IPS DF 19.7 (cell line): Measurements from ENCODE around the gene MASP2.
"Not testable (repeated sequence)": the region's sequence is repeated elsewhere in the genome, so short reads cannot be mapped to it uniquely, and the experiment has no call there.

Experiments
- DNase-seq: peaks from one replicate; pipeline ENCODE4 v3.0.0-alpha.2; 2013; ENCODE audit warnings: low read depth, low spot score

Gene MASP2

DNA sequence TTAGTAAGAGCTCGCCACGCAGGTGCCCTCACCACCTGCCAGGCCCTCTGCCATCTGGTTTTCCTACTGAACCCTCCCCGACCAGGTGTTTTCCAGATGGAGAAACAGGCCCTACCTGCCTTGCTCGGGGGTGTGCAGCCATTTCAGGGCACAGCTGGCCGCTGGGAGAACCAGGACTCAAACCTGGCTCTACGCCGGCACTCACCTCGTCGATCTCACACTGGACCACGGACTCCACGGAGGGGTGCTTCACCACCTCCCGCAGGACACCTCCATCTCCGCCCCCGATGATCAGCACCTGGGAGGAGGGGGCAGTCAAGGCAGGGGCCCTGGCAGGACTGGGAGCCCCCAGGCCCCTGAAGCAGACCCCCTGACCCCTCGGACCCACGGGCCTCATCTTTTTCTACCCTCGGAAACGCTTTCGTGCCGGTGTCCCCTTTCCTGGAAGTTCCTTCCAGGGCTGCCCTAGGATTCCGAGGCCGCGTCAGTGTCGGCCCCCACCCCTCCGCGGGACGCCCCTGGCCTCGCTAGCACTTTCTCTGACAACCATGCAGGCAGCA is 11.6 kb upstream of the MASP2 start:
- DNase-seq = no peak

DNA sequence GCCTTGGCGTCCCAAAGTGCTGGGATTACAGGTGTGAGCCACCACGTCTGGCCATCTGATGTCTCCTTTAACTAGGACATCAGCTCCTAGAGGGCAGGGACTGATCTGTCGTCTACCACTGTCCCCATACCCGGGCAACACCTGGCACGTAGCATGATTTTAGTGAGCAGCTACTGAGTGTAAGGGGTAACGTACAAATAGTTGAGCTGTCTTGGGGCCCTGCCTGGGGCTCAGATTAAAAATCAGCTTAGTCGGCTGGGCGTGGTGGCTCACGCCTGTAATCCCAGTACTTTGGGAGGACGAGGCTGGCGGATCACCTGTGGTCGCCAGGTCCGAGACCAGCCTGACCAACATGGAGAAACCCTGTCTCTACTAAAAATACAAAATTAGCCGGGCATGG is 11.0 kb upstream of the MASP2 start:
- no peak for DNase-seq

DNA sequence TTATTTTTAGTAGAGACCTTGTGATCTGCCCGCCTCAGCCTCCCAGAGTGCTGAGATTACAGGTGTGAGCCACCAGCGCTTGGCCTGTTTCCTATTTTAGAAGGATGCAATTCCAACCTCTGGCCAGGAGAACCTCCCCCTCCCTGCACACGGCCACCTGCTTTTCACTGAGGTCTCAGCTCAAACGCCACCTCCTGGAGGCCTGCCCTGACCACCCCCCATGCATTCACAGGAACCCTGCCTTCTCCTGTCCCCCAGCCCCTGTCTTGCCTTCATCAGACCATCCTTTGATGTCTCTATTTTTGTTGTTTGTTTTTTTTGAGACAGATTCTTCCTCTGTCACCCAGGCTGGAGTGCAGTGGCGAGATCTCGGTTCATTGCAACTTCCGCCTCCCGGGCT is 10.4 kb upstream of the MASP2 start:
- DNase-seq = no peak

DNA sequence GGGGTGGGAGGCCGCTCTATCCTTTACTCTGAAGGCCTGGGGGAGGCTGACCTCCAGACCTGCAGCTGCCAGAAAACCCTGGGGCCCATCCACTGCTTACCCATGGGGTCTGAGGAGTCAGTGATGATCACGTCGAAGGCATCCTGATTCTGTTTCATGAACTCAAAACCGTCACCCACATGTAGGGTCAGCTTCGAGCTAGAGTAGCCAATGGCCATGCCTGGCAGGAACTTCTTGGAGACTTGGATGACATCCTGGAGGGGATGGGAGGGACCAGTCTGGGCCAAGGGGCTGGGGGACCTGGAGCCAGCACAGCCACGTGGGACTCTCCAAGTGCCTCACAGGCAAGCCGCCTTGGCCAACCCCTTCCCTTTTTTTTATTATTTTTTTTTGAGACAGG is 9.5 kb upstream of the MASP2 start:
- DNase-seq = no peak

DNA sequence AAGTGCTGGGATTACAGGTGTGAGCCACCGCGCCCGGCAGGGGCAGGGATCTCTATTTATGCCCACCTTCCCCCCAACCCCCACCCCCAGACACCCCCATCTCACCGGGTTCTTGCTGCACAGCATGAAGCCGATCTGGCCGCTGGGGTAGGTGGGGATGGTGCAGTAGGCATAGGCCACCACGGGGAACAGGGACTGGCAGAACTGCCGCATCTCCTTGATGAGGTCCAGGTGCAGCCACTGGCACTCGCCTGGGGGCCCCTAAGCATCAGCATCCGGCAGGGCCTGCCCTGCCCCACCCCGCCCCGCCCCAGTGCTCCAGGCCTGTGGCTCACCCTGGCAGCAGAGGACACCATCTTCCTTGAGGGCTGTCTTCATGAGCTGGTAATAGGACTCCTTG is 8.6 kb upstream of the MASP2 start:
- DNase-seq = no peak

DNA sequence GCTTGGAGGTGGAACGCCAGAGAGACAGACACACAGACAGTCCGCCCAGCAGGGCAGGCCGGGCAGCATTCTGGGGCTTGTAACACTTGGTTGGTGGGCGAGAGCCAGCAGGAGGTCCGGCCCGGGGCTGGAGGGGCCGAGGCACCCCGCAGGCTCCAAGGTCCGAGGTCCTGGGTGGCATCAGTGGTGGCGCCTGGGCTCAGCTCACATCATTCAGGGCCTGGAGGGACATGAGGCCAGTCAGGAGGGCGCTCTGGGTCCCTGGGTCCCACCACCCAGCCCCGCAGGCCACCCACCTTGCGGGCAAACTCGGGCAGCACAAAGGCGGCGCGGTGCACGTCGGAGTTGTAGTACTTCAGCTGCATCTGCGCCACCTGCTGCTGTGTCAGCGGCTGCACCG is 7.6 kb upstream of the MASP2 start:
- DNase-seq = no peak

DNA sequence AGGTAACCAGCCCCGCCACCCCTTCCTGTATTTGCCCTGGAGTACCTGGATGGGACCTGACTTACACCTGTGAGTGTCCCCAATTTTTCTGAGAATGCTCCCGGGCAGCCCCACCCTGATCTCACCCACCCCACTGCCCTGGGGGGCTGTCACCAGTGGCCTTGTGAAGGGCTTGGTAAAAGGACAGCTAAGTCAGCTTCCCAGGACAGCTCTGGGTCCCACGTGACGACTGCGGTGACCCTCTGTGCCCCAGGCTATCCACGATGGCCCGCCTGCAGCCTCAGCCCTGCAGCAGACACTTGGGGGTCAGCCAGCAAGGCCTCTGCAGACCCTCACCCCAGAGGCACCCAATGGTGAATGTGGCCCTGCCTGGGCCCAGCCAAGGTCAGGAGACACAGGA is 7.1 kb upstream of the MASP2 start:
- DNase-seq = no peak

DNA sequence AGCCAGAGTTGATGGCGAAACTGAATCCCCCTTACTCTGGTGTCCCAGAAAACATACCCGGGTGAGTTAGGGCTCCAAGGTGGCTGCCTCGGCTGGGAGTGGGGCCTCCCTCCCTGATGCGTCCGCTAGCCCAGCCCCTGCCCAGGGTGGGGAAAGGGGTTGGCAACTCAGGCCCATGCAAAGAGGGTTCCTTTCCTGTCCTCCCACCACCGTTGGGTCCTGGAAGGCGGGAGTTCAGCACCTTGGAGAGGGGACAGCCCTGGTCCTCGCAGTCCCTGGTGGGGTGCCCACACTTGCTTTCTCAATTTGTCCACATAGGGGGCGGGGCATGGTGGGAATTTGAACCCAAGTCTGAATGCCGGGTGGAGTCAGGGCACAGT is 6.7 kb upstream of the MASP2 start:
- no peak for DNase-seq

DNA sequence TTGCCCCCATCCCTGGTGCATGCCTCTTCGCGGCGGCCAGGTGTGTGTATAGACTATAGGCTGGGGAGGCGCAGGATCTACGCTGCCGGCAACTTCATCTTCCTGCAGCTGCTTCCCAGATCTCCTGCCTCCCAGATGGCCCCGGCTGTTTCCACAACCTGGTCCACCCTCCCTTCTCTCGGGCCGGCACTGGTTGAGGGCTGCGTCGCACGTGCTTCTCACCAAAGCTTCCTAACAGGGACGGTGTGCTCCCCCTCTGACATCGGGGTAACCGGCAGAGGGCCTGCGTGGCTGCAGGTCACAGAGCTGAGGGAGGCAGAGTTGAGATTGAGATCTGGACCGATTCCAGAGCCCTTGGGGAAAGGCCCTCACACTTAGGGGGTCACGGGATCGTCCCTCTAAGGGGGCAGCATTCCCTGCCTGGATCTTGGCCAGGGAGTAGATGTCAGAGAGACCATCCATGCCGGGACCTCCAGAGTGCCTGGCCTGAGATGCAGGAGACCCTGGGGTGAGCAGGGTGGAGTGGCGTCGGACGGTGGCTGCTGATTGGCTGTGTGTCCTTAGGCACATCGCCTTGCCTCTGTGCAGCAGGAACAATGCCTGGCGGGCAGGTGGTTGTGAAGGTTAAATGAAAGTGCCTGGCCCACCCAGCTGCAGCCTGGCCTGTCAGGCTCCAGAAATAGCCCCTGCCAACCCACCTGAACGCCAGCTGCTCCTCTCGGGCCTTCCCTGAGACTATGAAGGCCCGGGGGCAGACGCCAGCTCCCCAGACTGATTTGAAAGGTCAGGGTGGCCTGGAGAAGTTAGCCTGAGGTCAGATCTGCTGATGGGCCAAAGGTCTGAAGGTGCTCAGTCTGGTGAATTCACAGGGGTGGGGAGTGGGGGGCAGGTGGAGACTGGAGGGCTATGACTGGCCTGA is 6.1 kb upstream of the MASP2 start:
- no peak for DNase-seq

DNA sequence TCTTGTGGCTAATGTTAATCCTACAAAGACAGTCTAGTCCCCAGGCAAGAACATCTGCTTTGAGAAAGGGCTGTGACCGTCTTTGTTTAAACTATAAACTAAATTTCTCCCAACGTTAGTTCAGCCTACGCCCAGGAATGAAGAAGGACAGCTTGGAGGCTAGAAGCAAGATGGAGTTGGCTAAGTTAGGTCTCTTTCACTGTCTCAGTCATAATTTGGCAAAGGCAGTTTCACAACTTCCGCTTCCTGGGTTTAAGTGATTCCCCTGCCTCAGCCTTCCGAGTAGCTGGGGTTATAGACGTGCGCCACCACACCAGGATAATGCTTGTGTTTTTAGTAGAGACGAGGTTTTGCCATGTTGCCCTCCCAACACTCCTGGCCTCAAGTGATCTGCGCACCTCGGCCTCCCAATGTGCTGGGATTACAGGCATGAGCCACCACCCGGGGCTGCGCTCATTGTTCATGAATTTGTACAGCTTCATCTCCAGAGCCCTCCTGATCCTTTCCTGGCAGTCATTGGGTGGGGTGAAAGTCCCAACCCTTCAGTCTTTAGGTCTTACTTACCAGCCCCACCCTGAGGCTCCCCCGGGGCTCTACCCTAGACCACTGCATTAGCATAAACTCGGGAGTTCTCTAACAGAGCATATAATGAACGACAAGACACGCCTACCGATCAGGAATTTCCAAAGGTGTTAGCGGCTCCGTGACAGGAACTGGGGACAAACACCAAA is 4.9 kb upstream of the MASP2 start:
- no peak for DNase-seq

DNA sequence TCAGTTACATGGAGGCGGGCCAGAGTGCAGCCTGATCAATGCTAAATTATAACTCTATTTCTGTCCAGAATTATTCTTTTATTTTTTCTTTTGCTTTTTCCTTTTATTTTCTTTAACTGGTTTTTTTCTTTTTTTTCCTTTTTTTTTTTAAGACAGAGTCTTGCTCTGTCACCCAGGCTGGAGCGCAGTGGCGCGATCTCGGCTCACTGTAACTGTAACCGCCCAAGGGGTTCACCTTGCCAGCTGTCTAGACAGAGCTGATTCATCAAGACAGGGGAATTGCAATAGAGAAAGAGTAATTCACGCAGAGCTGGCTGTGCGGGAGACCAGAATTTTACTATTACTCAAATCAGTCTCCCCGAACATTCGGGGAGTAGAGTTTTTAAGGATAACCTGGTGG is 4.1 kb upstream of the MASP2 start:
- not testable (repeated sequence) for DNase-seq

DNA sequence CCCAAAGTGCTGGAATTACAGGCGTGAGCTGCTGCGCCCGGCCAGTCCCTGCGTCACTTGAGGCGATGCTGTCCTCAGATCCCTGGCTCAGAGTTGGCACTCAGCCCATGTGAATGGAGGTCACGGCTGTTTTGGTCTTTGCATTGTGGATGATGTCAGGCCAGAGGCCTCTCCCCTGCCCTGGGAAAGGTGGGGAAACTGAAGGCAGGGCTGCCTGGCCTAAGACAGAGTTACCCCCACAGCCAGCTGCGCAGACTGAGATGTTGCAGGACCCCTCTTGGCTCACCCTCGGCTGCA is 821 bp downstream of the MASP2 start:
- DNase-seq = no peak

DNA sequence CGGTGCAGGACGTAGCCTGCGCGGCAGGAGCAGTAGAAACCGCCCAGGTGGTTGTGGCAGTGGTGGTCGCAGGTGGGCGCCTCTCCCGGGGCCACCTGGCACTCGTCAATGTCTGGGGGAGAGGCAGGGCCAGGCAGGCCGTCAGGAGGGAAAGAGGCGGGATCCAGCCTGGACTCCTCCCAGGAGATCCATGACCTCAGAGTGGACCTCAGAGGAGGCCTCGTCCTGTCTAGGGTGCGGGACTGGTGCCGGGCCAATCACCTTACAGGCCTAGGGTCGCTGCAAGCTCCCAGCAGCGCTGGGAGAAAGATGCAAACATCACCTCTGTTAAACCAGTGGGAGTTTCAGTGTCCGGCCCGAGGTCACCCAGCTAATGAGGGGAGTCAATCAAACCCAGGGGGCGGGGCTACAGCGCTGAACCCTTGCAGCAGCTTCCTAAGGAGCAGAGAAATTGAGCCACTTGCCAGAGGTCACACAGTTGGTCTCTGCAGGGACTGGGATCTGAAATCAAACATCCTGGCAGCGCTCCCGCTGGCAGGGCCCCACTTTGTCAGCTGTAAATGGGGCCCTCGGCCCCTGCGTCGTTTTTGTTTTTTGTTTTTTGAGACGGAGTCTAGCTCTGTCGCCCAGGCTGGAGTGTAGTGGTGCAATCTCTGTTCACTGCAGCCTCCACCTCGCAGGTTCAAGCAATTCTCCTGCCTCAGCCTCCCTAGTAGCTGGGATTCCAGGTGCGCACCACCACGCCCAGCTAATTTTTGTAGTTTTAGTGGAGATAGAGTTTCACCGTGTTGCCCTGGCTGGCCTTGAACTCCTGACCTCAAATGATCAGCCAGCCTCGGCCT is 1.4 kb downstream of the MASP2 start:
- no peak for DNase-seq

DNA sequence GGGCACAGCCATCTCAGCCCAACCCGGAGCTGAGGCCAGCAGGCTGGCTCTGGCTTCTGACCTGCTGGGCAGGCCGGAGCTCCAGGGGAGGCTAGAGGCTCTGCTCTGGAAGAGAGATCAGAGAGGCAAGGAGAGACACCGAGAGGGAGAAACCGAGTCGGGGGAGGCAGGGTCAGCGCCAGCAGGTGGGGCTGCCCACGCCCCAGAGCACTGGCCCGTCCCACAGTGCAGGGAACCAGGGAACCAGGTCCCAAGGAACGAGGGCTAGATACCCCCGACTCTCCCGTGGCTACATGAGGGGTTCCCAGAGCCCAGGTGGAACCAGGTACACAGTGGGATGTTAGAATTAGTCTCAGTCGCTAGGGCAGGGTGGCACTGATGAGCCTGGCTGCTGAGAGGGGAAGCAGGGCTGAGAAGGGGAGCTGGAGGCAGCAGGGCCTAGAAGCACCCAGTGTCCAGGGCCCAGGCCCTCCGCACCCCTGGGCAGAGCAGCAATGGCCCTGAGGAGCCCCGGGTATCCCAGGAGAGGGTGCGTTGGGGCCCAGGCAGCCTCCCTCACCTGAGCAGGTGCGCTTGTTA is 2.1 kb downstream of the MASP2 start:
- DNase-seq = no peak

DNA sequence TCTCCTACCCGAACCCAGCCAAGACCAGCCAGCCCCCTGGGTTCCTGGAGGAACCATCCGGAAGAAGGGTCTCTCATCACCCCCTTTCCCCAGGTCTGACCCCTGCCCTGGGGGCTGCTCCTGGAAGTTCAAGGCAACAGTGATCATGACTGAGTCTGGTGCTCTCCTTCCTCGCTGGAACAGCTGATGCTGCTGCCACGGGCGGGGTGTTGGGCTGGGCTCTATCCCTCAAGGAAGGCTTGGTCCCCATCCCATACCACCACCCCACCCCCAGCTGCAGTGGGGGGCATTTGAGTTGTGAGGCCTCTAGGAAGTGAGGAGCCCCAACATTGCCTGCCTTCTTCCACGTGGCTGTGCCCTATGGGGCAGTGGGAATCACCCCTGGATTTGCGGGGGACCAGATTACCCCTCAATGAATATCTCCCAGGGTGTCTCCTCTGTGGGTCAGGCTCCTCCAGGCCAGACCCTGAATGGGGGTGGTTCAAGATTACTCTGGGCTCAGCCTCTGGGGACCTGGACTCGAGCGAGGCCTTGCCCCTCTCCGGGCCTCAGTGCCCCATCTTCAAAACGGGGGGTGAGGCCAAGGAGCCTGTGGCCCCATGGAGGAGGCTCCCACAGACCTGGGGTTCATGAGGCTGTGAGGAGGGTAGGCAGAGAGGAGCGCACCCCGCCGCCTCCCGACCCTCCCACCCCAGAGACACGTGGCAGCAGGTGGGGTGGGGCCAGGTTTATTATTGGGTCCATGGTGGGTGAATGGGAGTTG is 2.8 kb downstream of the MASP2 start:
- DNase-seq = no peak

DNA sequence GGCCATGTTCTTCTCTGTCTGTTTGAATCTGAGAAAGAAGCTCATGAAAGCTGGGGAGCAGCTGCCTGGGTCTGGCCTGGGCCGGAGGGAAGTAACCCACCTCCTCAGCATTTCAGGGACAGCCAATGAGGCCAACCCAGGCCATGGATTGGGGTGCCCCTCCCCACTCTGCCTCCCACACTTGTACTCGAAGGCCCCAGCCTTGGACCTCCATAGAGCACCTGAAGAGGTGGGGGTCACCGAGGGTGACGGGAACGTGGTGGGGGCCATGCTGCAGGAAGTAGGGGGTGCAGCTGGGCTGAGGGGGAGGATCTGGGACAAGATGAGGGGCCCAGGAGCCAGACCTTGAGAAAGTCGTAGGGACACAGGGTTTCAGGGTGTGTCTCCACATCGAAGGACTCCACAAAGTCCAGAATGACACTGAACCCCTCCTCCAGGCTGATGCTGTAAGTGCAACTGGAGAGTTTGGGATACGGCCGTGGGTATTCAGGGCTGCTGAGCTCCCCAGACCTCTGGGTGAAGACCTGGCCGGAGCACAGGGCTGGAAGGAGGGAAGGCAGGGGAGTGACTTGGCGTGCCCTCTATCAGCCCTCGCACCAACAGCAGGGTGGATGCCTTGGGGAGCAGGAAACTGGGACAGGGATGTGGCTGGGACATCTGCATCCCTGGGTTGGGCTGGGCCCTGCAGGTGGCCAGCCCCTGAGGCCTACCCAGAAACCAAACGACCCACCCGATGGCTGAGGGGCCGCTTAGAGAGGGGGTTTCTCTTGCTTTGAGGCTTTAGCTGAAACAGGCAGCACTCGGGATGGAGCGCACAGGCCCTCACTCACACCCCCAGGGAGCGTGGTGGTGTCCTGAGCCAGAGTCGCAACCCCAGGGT is 3.8 kb downstream of the MASP2 start:
- DNase-seq = no peak

DNA sequence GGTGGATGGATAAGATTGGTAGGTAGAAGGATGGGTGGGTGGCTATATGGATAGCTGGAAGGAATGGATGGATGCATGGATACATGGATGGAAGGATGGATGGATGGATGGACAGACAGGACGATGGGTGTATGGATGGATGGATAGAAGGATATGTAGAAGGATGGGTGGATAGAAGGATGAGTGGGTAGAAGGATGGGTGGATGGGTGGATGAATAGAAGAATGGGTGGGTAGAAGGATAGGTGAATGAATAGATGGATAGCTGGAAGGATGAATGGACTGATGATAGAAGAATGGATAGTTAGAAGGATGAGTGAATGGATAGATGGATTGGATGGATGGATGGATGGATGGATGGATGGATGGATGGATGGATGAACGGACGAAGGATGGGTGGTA is 5.0 kb downstream of the MASP2 start:
- DNase-seq = no peak

DNA sequence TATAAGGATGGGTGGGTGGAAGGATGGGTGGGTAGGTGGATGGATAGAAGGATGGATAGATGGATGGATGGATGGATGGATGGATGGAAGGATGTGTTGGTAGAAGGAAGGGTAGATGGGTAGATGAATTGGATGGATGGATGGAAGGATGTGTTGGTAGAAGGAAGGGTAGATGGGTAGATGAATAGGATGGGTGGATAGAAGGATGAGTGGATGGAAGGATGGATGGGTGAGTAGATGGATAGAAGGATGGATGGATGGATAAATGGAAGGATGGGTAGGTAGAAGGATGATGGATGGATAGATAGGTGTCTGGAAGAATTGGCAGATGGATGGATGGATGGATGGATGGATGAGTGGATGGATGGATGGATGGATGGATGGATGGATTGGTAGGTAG is 6.0 kb downstream of the MASP2 start:
- no peak for DNase-seq

DNA sequence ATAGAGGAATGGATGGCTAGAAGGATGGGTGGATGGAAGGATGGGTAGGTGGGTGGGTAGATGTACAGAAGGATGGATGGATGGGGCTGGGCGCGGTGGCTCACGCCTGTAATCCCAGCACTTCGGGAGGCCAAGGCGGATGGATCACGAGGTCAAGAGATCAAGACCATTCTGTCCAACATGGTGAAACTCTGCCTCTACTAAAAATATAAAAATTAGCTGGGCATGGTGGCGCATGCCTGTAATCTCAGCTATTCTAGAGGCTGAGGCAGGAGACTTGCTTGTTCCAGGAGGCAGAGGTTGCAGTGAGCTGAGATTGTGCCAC is 7.0 kb downstream of the MASP2 start:
- not testable (repeated sequence) for DNase-seq
